ENCODE data around the gene ATP5F1D. TPM values are rescaled to one million over a fixed set of nuclear protein-coding genes. Genes with fewer than 3 reads are reported as not detected.

ATP5F1D gene
- total and polyA plus RNA-seq, 2 of the 13 experiments (the other 11 are each of a cell fraction or from before 2014, with no cell fraction given): 39.4 to 78.7 TPM

GRCh38 chr19:1269478-1270212 lies 28.1 kb downstream of the ATP5F1D start (continued):
- peak; percentile 94; the same call in 1 of the 2 replicates for TF ChIP-seq TFDP1 (CRISPR knock-in tag; IDR thresholded peaks at IDR 0.05; ENCODE audit: borderline replicate concordance)
- no peak for TF ChIP-seq E2F1 (CRISPR knock-in tag; IDR thresholded peaks at IDR 0.05)
- TF ChIP-seq ZNF577 (CRISPR knock-in tag; IDR thresholded peaks at IDR 0.05; ENCODE audit: borderline replicate concordance, low read depth): no peak
- peak; percentile 49; the same call in 1 of the 2 replicates for TF ChIP-seq NRL (CRISPR knock-in tag; IDR thresholded peaks at IDR 0.05; ENCODE audit: borderline replicate concordance)
- no peak for TF ChIP-seq HNRNPUL1 (IDR thresholded peaks at IDR 0.05; ENCODE audit: low read depth, low read length)
- TF ChIP-seq ZNF841 (CRISPR knock-in tag; IDR thresholded peaks at IDR 0.05; ENCODE audit: borderline replicate concordance): no peak
- TF ChIP-seq ARID5B (CRISPR knock-in tag; IDR thresholded peaks at IDR 0.05): no peak
- no peak for TF ChIP-seq HOXA9 (CRISPR knock-in tag; IDR thresholded peaks at IDR 0.05; ENCODE audit: borderline replicate concordance)
- peak; percentile 65 for TF ChIP-seq GABPB1 (CRISPR knock-in tag; IDR thresholded peaks at IDR 0.05)
- no peak for TF ChIP-seq MLLT10 (CRISPR knock-in tag; IDR thresholded peaks at IDR 0.05)
- TF ChIP-seq SNAPC5 (CRISPR knock-in tag; IDR thresholded peaks at IDR 0.05; ENCODE audit: borderline replicate concordance): no peak
- no peak; the same call in 1 of the 2 replicates for TF ChIP-seq ZNF749 (CRISPR knock-in tag; IDR thresholded peaks at IDR 0.05; ENCODE audit: borderline replicate concordance)
- TF ChIP-seq NR2F6 (IDR thresholded peaks at IDR 0.05): no peak
- no peak for TF ChIP-seq NR2F6 (CRISPR knock-in tag; IDR thresholded peaks at IDR 0.05)
- TF ChIP-seq PAF1 (CRISPR knock-in tag; IDR thresholded peaks at IDR 0.05): 0 out of 2 replicates have a peak, but pooled peaks have one; percentile 26
- no peak for TF ChIP-seq ISX (CRISPR knock-in tag; conservative IDR thresholded peaks at IDR 0.05)
- no peak for TF ChIP-seq GLI4 (CRISPR knock-in tag; IDR thresholded peaks at IDR 0.05; ENCODE audit: borderline replicate concordance)
- no peak for TF ChIP-seq ZSCAN25 (CRISPR knock-in tag; IDR thresholded peaks at IDR 0.05)
- no peak for TF ChIP-seq ZNF18 (CRISPR knock-in tag; IDR thresholded peaks at IDR 0.05; ENCODE audit: insufficient replicate concordance)
- no peak for TF ChIP-seq KMT2A (CRISPR knock-in tag; IDR thresholded peaks at IDR 0.05)
- no peak for TF ChIP-seq MAFG (CRISPR knock-in tag; IDR thresholded peaks at IDR 0.05)

All from HepG2 (cell line).